Measurements from ENCODE around the gene ZNF726. TPM values are rescaled to one million over a fixed set of nuclear protein-coding genes. Genes with fewer than 3 reads are reported as not detected.
"Not testable (repeated sequence)": the region's sequence is repeated elsewhere in the genome, so short reads cannot be mapped to it uniquely, and the experiment has no call there.

ZNF726 gene
- total RNA-seq, 1 donor, result 3.2 TPM

- no peak overlapping the region for H3K4me3 ChIP-seq (ENCODE audit: low read depth, low read length)
- no peak for DNase-seq (ENCODE audit: low read depth)
- TF ChIP-seq CTCF (IDR thresholded peaks at IDR 0.05; ENCODE audit: insufficient read depth, low read length), result no peak
Observed at GRCh38 chr19:23969630-23970029, 54.9 kb downstream of the ZNF726 start.

DNA sequence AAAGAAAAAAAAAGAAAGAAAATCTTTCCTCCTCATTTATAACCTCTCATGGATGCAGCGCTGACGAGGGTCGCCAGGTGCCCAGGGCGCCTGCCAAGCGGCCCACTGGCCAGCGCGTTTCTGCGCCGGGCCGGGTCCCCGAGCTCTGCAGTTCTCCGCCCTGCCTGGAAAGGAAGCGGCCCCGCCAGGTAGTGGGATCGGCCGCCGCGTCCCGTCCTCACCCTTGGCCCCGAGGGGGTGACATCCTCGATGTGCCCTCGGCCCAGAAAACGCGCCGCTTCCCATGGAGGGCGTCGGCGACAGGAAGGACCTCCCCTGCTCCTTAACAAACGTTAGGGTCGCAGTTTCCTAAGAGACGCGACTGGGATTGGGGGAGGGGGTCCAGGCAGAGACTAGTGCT lies 56.9 kb downstream of the ZNF726 start:
- no peak overlapping the region for H3K4me3 ChIP-seq (ENCODE audit: low read depth, low read length)
- no peak for TF ChIP-seq CTCF (IDR thresholded peaks at IDR 0.05; ENCODE audit: insufficient read depth, low read length)
- no peak for DNase-seq (ENCODE audit: low read depth)

DNA sequence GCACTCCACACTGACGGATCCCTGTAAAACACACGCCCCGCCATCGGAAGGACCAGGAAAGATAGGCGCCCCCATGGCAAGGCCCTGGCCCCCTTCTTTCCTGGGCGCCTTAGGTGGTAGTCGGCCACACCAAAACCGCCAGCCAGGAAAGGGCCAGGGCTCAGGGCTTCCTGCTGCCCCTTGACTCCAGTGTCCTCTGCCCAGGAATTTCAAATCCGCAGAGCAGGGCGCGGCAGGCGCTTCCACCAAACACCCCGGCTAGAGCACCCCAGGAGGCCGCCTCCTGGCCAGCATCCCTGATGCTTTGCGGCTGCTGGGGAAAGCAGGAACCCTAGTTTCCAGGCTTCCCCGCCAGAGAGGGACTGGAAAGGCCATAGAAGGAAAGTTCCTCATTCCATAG lies 57.5 kb downstream of the ZNF726 start:
- no peak for DNase-seq (ENCODE audit: low read depth)
- TF ChIP-seq CTCF (IDR thresholded peaks at IDR 0.05; ENCODE audit: insufficient read depth, low read length), result no peak
- no peak overlapping the region for H3K4me3 ChIP-seq (ENCODE audit: low read depth, low read length)

- no peak for DNase-seq (ENCODE audit: low read depth)
- no peak overlapping the region for H3K4me3 ChIP-seq (ENCODE audit: low read depth, low read length)
- TF ChIP-seq CTCF (IDR thresholded peaks at IDR 0.05; ENCODE audit: insufficient read depth, low read length), result no peak
Observed at GRCh38 chr19:23974941-23975340, 60.3 kb downstream of the ZNF726 start.

GRCh38 chr19:23976631-23977030 lies 61.9 kb downstream of the ZNF726 start:
- not testable (repeated sequence) for DNase-seq (ENCODE audit: low read depth); H3K4me3 ChIP-seq (ENCODE audit: low read depth, low read length)

DNA sequence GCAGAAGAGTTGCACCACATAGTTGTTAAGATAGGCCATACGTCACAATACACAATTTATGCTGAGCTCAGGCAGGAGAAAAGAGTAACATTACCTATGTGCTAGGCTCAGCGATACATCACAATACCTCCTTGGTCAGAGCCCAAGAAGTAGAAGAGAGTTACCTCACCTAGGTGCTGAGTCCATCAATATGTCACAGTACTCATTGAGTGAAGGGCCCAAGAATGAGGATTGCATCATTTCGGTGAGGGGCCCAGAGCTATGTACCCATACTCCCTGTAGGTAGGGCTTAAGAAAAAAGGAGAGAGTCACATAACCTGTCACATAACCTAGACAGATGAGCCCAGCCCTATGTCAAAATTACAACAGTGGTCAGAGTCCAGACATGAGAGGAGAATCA lies 62.6 kb downstream of the ZNF726 start:
- DNase-seq (ENCODE audit: low read depth); H3K4me3 ChIP-seq (ENCODE audit: low read depth, low read length): not testable (repeated sequence)

GRCh38 chr19:23978068-23978467 lies 63.4 kb downstream of the ZNF726 start:
- DNase-seq (ENCODE audit: low read depth), result no peak
- TF ChIP-seq CTCF (IDR thresholded peaks at IDR 0.05; ENCODE audit: insufficient read depth, low read length), result no peak
- H3K4me3 ChIP-seq (ENCODE audit: low read depth, low read length), result no peak overlapping the region

DNA sequence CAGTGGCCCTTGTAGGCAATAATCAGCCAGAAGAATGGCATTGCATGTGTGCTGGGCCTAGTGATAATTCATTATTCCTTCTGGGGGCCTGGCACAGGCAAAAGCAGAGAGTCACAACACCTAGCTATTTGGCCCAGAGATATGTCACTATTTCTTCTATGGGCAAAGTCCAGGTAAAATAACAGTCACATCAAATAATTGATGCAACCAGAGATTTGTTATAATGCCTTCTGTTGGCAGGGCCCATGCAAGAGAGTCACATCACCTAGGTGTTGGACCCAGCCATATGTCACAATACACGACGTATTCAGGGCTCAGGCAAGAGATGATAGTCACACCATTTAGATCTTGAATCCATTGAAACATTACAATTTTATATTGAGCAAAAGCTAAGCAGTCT lies 66.1 kb downstream of the ZNF726 start:
- no peak for TF ChIP-seq CTCF (IDR thresholded peaks at IDR 0.05; ENCODE audit: insufficient read depth, low read length)
- DNase-seq (ENCODE audit: low read depth), result no peak
- H3K4me3 ChIP-seq (ENCODE audit: low read depth, low read length), result no peak overlapping the region

All from fibroblast of the aortic adventitia (primary cell).